Measurements from ENCODE around the gene PTX4. TPM values are rescaled to one million over a fixed set of nuclear protein-coding genes. Genes with fewer than 3 reads are reported as not detected.
"Not testable (repeated sequence)": the region's sequence is repeated elsewhere in the genome, so short reads cannot be mapped to it uniquely, and the experiment has no call there.

Gene PTX4
- total RNA-seq, 4 donors from 2014 or later: not detected

- Histone ChIP-seq H3K36me3 (no peaks in the 10 kb centered on the region), H3K4me1 (no peaks in the 10 kb centered on the region), H3K9me3 (no peaks in the 10 kb centered on the region), H3K27me3 (no peaks in the 10 kb centered on the region), H3K4me3 (replicated peaks in 1 of 3) (no peak overlapping the region), H3K27ac (no peak overlapping the region)
- WGBS, 2 donors: 90 to 91% methylated on average over 26 to 31 of the region's 40 CpGs
- no peak for TF ChIP-seq POLR2A (IDR thresholded peaks at IDR 0.05)
- TF ChIP-seq, protein P1, sequence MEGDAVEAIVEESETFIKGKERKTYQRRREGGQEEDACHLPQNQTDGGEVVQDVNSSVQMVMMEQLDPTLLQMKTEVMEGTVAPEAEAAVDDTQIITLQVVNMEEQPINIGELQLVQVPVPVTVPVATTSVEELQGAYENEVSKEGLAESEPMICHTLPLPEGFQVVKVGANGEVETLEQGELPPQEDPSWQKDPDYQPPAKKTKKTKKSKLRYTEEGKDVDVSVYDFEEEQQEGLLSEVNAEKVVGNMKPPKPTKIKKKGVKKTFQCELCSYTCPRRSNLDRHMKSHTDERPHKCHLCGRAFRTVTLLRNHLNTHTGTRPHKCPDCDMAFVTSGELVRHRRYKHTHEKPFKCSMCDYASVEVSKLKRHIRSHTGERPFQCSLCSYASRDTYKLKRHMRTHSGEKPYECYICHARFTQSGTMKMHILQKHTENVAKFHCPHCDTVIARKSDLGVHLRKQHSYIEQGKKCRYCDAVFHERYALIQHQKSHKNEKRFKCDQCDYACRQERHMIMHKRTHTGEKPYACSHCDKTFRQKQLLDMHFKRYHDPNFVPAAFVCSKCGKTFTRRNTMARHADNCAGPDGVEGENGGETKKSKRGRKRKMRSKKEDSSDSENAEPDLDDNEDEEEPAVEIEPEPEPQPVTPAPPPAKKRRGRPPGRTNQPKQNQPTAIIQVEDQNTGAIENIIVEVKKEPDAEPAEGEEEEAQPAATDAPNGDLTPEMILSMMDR (IDR thresholded peaks at IDR 0.05): no peak
- no peak for DNase-seq
- intact Hi-C loops (cut with DNase I): no loop called here
These were observed 2.8 kb downstream of the PTX4 start for GRCh38 chr16:1485847-1486496.

DNA sequence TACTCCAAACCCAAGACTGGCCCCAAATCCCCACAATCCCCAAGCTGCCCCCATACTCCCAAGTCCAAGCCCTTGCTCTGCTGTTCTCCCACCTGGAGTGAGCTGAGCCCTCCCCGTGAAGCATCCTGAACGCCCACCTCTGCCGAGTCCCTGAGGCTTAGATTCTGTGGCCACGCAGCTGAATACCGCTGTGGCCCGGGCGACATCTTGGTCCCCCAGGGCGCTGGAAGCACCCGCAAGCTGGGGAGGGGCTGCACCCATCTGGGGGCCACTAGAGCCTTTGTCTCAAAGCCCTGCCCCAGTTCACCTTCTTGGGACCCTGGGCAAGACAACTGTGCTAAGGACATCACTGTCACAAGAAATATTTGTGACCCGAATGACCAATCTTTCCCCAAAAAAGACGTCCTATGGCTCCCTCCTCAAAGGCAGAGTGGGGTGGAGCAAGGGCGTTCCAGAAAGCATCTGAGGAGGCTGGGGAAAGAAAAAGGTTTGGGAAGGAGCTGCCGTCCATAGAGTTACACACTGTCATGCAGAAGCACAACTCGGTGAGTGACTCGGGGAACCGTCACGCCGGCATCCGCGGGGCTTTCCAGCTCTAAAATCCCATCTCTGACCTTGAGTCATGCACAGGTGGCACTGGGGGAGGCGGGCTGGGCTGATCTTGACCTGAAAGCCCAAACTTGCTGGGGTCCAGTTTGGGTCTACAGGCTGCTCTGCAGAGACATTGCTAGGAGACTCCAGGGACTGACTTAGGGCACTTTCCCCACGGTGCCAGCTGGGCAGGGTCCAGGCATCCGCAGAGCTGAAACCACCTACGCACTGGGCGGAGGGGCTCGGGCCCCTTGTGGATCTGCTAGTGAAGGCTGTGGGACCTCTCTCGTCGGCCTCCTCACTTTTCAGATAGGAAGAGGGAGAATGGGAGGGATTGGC lies 6.6 kb downstream of the PTX4 start:
- no peaks in the 10 kb centered on the region for H3K27me3 ChIP-seq
- no peaks in the 10 kb centered on the region for H3K4me1 ChIP-seq
- H3K9me3 ChIP-seq: no peaks in the 10 kb centered on the region
- H3K4me3 ChIP-seq (replicated peaks in 1 of 3): no peak overlapping the region
- no peak for DNase-seq
- H3K27ac ChIP-seq: no peak overlapping the region
- WGBS, 2 donors: 79 to 83% methylated on average over 19 to 25 of the region's 28 CpGs
- TF ChIP-seq, protein P1 (IDR thresholded peaks at IDR 0.05): no peak
- no peak for TF ChIP-seq POLR2A (IDR thresholded peaks at IDR 0.05)
- intact Hi-C loops (cut with DNase I): no loop called here
- H3K36me3 ChIP-seq: no peaks in the 10 kb centered on the region

DNA sequence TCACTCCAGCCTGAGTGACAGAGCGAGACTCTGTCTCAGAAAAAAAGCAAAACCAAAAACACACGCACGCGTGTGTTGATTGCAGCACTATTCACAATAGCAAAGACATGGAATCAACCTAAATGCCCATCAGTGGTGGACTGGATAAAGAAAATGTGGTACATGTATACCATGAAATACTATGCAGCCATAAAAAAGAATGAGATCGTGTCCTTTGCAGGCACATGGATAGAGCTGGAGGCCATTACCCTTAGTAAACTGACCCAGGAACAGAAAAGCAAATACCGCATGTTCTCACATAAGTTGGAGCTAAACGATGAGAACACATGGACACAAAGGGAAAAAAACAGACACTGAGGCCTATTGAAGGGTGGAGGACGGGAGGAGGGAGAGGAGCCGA lies 9.8 kb downstream of the PTX4 start:
- H3K27me3 ChIP-seq; H3K36me3 ChIP-seq; H3K9me3 ChIP-seq; DNase-seq; H3K27ac ChIP-seq; H3K4me3 ChIP-seq (replicated peaks in 1 of 3): not testable (repeated sequence)
- WGBS, 2 donors: 95 to 96% methylated on average over 9 of the region's 9 CpGs
- intact Hi-C loops (cut with DNase I): loop anchor here (5.0 to 10.0 kb wide), 2 partner anchors 67 to 134 kb away; partner anchors contain the start of gene UNKL
- H3K4me1 ChIP-seq: peaks cover 9 to 10% of the 10 kb centered on the region in 2 donors

GRCh38 chr16:1477033-1477432 lies 11.7 kb downstream of the PTX4 start:
- 87 to 96% methylated on average over 10 of the region's 10 CpGs for WGBS, 2 donors
- Histone ChIP-seq H3K27me3 (no peaks in the 10 kb centered on the region), H3K4me1 (peaks cover 15 to 16% of the 10 kb centered on the region in 2 donors), H3K36me3 (no peaks in the 10 kb centered on the region), H3K4me3 (replicated peaks in 1 of 3) (no peak overlapping the region), H3K27ac (no peak overlapping the region), H3K9me3 (no peaks in the 10 kb centered on the region)
- no peak for TF ChIP-seq POLR2A (IDR thresholded peaks at IDR 0.05)
- TF ChIP-seq, protein P1 (IDR thresholded peaks at IDR 0.05): no peak
- DNase-seq: no peak
- intact Hi-C loops (cut with DNase I): loop anchor here (5.0 to 10.0 kb wide), 2 partner anchors 65 to 132 kb away; partner anchors contain the start of gene UNKL

GRCh38 chr16:1475552-1476114 lies 13.1 kb downstream of the PTX4 start:
- Histone ChIP-seq H3K4me1 (peaks cover 15 to 25% of the 10 kb centered on the region in 2 donors), H3K4me3 (replicated peaks in 1 of 3) (peak overlapping the region; percentile 60 to 98 (median 72)), H3K27ac (peak overlapping the region in 2 of 3 donors; percentile 88 to 91), H3K27me3 (no peaks in the 10 kb centered on the region), H3K9me3 (no peaks in the 10 kb centered on the region), H3K36me3 (no peaks in the 10 kb centered on the region)
- 61 to 93% methylated on average over 7 to 15 of the region's 15 CpGs for WGBS, 2 donors
- no peak for DNase-seq
- TF ChIP-seq, protein P1 (IDR thresholded peaks at IDR 0.05): no peak
- no peak for TF ChIP-seq POLR2A (IDR thresholded peaks at IDR 0.05)
- intact Hi-C loops (cut with DNase I): loop anchor here (5.0 to 10.0 kb wide), 2 partner anchors 63 to 131 kb away; partner anchors contain the start of gene UNKL

All from thyroid gland (tissue), 4 donors.